Liver (tissue), 9 donors: Measurements from ENCODE around the gene PCSK4. TPM values are rescaled to one million over a fixed set of nuclear protein-coding genes. Genes with fewer than 3 reads are reported as not detected.

Source experiments
- DNase-seq: peaks from one replicate; pipeline ENCODE4 v3.0.0-alpha.2; 2017; ENCODE audit warnings: low spot score
- H3K27ac ChIP-seq, 2 donors: one replicate each; pipeline ENCODE4 v1.7.0; 2013; ENCODE audit warnings: inconsistent platforms in 2 of 2, low read length in 2 of 2, control low read depth in 1 of 2, low read depth in 1 of 2, mild to moderate bottlenecking in 1 of 2
- H3K27me3 ChIP-seq, 4 donors: one replicate each; pipeline versions ENCODE4 v1.6.1 to v1.7.0; 2013; ENCODE audit warnings: low read length in 3 of 4, inconsistent platforms in 1 of 4, mild to moderate bottlenecking in 1 of 4, moderate library complexity in 1 of 4; ENCODE audit not compliant: control insufficient read depth in 4 of 4, insufficient read depth in 4 of 4
- H3K36me3 ChIP-seq, 4 donors: one replicate each; pipeline versions ENCODE4 v1.6.1 to v1.7.0; 2013; ENCODE audit warnings: low read length in 3 of 4, mild to moderate bottlenecking in 3 of 4, low read depth in 1 of 4, moderate library complexity in 1 of 4; ENCODE audit not compliant: control insufficient read depth in 4 of 4, insufficient read depth in 3 of 4
- H3K4me1 ChIP-seq, 4 donors: one replicate each; pipeline versions ENCODE4 v1.6.1 to v1.7.0; 2013; ENCODE audit warnings: low read length in 3 of 4, mild to moderate bottlenecking in 3 of 4, moderate library complexity in 1 of 4; ENCODE audit not compliant: control insufficient read depth in 4 of 4, insufficient read depth in 4 of 4
- H3K4me3 ChIP-seq, 3 donors: one replicate each; pipeline versions ENCODE4 v1.6.1 to v1.7.0; 2013; ENCODE audit warnings: low read length in 3 of 3, control low read depth in 1 of 3, low read depth in 1 of 3, mild to moderate bottlenecking in 1 of 3
- H3K9ac ChIP-seq, 2 donors: one replicate each; pipeline ENCODE4 v1.7.0; 2013; ENCODE audit warnings: low read length in 2 of 2, mild to moderate bottlenecking in 2 of 2, moderate library complexity in 2 of 2, control low read depth in 1 of 2, low read depth in 1 of 2
- H3K9me3 ChIP-seq, 4 donors: one replicate each; pipeline versions ENCODE4 v1.6.1 to v1.7.0; 2013; ENCODE audit warnings: low read length in 3 of 4; ENCODE audit not compliant: control insufficient read depth in 4 of 4
- ATF3 ChIP-seq: IDR thresholded peaks from 2 replicates; pipeline ENCODE4 v1.6.1; 2016; ENCODE audit warnings: antibody characterized with exemption
- CTCF ChIP-seq: fragments of 150-350 bp; IDR thresholded peaks from 2 replicates; pipeline ENCODE4 v1.5.1; 2017; ENCODE audit warnings: improper control_type of control experiment, low read depth, low read length; ENCODE audit not compliant: missing input control
- EGR1 ChIP-seq, 2 donors: IDR thresholded peaks; 2 replicates each; pipeline ENCODE4 v1.6.1; 2016 to 2018; ENCODE audit warnings: antibody characterized with exemption in 2 of 2, low read depth in 2 of 2
- FOXA1 ChIP-seq: IDR thresholded peaks from 2 replicates; pipeline ENCODE4 v1.6.1; 2016; ENCODE audit warnings: antibody characterized with exemption
- FOXA2 ChIP-seq: IDR thresholded peaks from 2 replicates; pipeline ENCODE4 v1.6.1; 2016; ENCODE audit warnings: antibody characterized with exemption
- GABPA ChIP-seq, 2 donors: IDR thresholded peaks in 1 of 2; conservative IDR thresholded peaks in 1 of 2; 2 replicates each; pipeline ENCODE4 v1.6.1; 2016; ENCODE audit warnings: antibody characterized with exemption in 2 of 2, mild to moderate bottlenecking in 1 of 2, moderate library complexity in 1 of 2
- HNF4A ChIP-seq, 2 donors: conservative IDR thresholded peaks; 2 replicates each; pipeline ENCODE4 v1.6.1; 2016; ENCODE audit warnings: antibody characterized with exemption in 2 of 2, mild to moderate bottlenecking in 2 of 2
- HNF4G ChIP-seq: IDR thresholded peaks from 2 replicates; pipeline ENCODE4 v1.6.1; 2016; ENCODE audit warnings: antibody characterized with exemption
- JUND ChIP-seq, 2 donors: IDR thresholded peaks; 2 replicates each; pipeline ENCODE4 v1.6.1; 2016; ENCODE audit warnings: antibody characterized with exemption in 2 of 2
- MAX ChIP-seq: IDR thresholded peaks from 2 replicates; pipeline ENCODE4 v1.6.1; 2016; ENCODE audit warnings: antibody characterized with exemption
- NR2F2 ChIP-seq: IDR thresholded peaks from 2 replicates; pipeline ENCODE4 v1.6.1; 2016; ENCODE audit warnings: antibody characterized with exemption
- REST ChIP-seq: IDR thresholded peaks from 2 replicates; pipeline ENCODE4 v1.6.1; 2016; ENCODE audit warnings: antibody characterized with exemption, mild to moderate bottlenecking
- RXRA ChIP-seq, 2 donors: IDR thresholded peaks; 2 replicates each; pipeline ENCODE4 v1.6.1; 2017 to 2018; ENCODE audit warnings: antibody characterized with exemption in 2 of 2, mild to moderate bottlenecking in 1 of 2
- SP1 ChIP-seq: IDR thresholded peaks from 2 replicates; pipeline ENCODE4 v1.6.1; 2018; ENCODE audit warnings: antibody characterized with exemption, mild to moderate bottlenecking
- TAF1 ChIP-seq: conservative IDR thresholded peaks from 2 replicates; pipeline ENCODE4 v1.6.1; 2016; ENCODE audit warnings: antibody characterized with exemption, mild to moderate bottlenecking
- YY1 ChIP-seq: IDR thresholded peaks from 2 replicates; pipeline ENCODE4 v1.6.1; 2016; ENCODE audit warnings: antibody characterized with exemption, mild to moderate bottlenecking
- WGBS: extraction: QIAGEN DNeasy Blood & Tissue Kit; methylation state at CpG from one replicate; pipeline ENCODE4 v1.1.7; 2013; 5-methylcytosine and 5-hydroxymethylcytosine counted together
- polyA plus RNA-seq, 2 donors: library from polyadenylated mRNA; stranded (reverse) in 1 of 2; unstranded in 1 of 2; fragments of 200-250 nt in 1 of 2; fragments of >200 nt in 1 of 2; fragmentation: Nextera tagmentation in 1 of 2; extraction: Ambion mirVana in 1 of 2; gene quantifications; one replicate each; pipeline versions ENCODE4 v1.2.1 to v1.2.3, GENCODE V29; 2013 to 2015
- total RNA-seq, 2 donors: library from RNA; depleted of rRNA; stranded (reverse); fragments of >200 nt; gene quantifications; one replicate each; pipeline ENCODE4 v1.2.3, GENCODE V29; 2014
- donor health status: healthy.
- donor health status: healthy.
- donor health status: healthy.
- donor health status: healthy.
- donor health status: healthy.

PCSK4 gene
- total and polyA plus RNA-seq, 4 donors: 0.60 to 2.6 (median 1.9) TPM

GRCh38 chr19:1523412-1524286 is 33.5 kb upstream of the PCSK4 start, which contains the start of gene PLK5:
TSS of gene PLK5 (plus strand) at chr19:1524077. CDS start at chr19:1526997, 2,920 bp downstream.
- H3K4me1 ChIP-seq: peaks cover 0 to 5% (median 2%) of the 10 kb centered on the region in 4 donors
- TF ChIP-seq YY1 (no peak), FOXA2 (no peak), MAX (no peak), TAF1 (no peak), REST (no peak), GABPA (IDR thresholded peaks at IDR 0.05 in 1 of 2, conservative IDR thresholded peaks at IDR 0.05 in 1 of 2) (no peak), CTCF (no peak)
- DNase-seq: no peak
- no peak within 1 kb of the TSS for H3K4me3 ChIP-seq
- H3K36me3 ChIP-seq: no peaks in the 10 kb centered on the region
- H3K9me3 ChIP-seq: no peaks in the 10 kb centered on the region
- H3K9ac ChIP-seq: no peak within 1 kb of the TSS
- H3K27ac ChIP-seq: no peak within 1 kb of the TSS
- peaks cover 0 to 18% (median 7%) of the 10 kb centered on the region in 4 donors for H3K27me3 ChIP-seq
- WGBS: 12% methylated on average over 92 of the region's 92 CpGs

- Histone ChIP-seq H3K36me3 (no peaks in the 10 kb centered on the region), H3K4me1 (peaks cover 0 to 5% (median 2%) of the 10 kb centered on the region in 4 donors), H3K4me3 (no peak overlapping the region), H3K9me3 (no peaks in the 10 kb centered on the region), H3K27ac (no peak overlapping the region), H3K27me3 (peaks cover 0 to 18% (median 7%) of the 10 kb centered on the region in 4 donors), H3K9ac (no peak overlapping the region)
- DNase-seq: no peak
- 69% methylated on average over 18 of the region's 18 CpGs for WGBS
- TF ChIP-seq HNF4A (conservative IDR thresholded peaks at IDR 0.05) (no peak), YY1 (no peak), NR2F2 (no peak), HNF4G (no peak), EGR1 (IDR thresholded peaks at IDR 0.05; ENCODE audit: low read depth in 2 of 2) (no peak), FOXA1 (no peak), GABPA (IDR thresholded peaks at IDR 0.05 in 1 of 2, conservative IDR thresholded peaks at IDR 0.05 in 1 of 2) (no peak), ATF3 (no peak), MAX (no peak), REST (no peak), SP1 (no peak), JUND (IDR thresholded peaks at IDR 0.05) (no peak), RXRA (IDR thresholded peaks at IDR 0.05) (no peak), FOXA2 (no peak), TAF1 (no peak), CTCF (no peak)
These were observed 32.7 kb upstream of the PCSK4 start for GRCh38 chr19:1522838-1523237.
